ENCODE results near the gene OSM.

DNA sequence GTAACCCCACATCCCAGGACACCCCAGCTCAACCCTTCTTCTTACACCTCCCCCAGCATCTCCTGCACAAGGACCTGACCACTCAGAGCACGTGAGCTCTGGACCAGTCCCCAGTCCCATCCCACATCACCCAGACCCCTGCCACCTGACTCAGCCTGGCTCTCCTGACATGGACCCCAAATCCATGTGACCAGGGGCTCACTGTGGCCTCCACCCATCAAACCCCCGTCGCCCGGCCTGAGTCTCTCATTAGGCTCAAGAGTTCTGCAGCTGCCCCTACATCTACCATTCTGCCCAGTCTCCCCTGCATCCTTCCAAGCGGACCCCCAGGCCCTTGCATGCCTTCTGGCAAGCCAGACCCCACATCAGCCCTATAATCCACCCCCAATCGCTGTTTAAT lies 18.2 kb downstream of the OSM start:
- TF ChIP-seq POLR2A (IDR thresholded peaks at IDR 0.05), result no peak
- TF ChIP-seq, protein P1, sequence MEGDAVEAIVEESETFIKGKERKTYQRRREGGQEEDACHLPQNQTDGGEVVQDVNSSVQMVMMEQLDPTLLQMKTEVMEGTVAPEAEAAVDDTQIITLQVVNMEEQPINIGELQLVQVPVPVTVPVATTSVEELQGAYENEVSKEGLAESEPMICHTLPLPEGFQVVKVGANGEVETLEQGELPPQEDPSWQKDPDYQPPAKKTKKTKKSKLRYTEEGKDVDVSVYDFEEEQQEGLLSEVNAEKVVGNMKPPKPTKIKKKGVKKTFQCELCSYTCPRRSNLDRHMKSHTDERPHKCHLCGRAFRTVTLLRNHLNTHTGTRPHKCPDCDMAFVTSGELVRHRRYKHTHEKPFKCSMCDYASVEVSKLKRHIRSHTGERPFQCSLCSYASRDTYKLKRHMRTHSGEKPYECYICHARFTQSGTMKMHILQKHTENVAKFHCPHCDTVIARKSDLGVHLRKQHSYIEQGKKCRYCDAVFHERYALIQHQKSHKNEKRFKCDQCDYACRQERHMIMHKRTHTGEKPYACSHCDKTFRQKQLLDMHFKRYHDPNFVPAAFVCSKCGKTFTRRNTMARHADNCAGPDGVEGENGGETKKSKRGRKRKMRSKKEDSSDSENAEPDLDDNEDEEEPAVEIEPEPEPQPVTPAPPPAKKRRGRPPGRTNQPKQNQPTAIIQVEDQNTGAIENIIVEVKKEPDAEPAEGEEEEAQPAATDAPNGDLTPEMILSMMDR (IDR thresholded peaks at IDR 0.05), result no peak

Measured in body of pancreas (tissue), 4 donors.